Activated naive CD4-positive, alpha-beta T cell treated with anti-CD3 and anti-CD28 coated beads for 36 hours (primary cell): ENCODE measurements around the gene GZF1. TPM values are rescaled to one million over a fixed set of nuclear protein-coding genes. Genes with fewer than 3 reads are reported as not detected.

Source experiments
- CTCF ChIA-PET: fragments of 350-600 bp; sonication (Branson Sonifier 250); formaldehyde crosslinking; loops from one replicate; lab custom pipeline; 2021; ENCODE audit warnings: antibody characterized with exemption; lab: Charles Lee
- DNase-seq: peaks from one replicate; pipeline ENCODE4 v3.0.0-alpha.2; 2020
- H3K27ac Mint-ChIP-seq: one replicate; pipeline ENCODE4 v1.8.0; 2021; ENCODE audit warnings: mild to moderate bottlenecking, mixed read lengths
- H3K27me3 Mint-ChIP-seq: one replicate; pipeline ENCODE4 v1.8.0; 2021; ENCODE audit warnings: low read depth, mixed read lengths
- H3K36me3 Mint-ChIP-seq: one replicate; pipeline ENCODE4 v1.8.0; 2021; ENCODE audit warnings: low read depth, mixed read lengths
- H3K4me1 Mint-ChIP-seq: one replicate; pipeline ENCODE4 v1.8.0; 2021; ENCODE audit warnings: low read depth, mixed read lengths
- H3K4me3 Mint-ChIP-seq: one replicate; pipeline ENCODE4 v1.8.0; 2021; ENCODE audit warnings: mild to moderate bottlenecking, moderate library complexity, mixed read lengths
- H3K9me3 Mint-ChIP-seq: one replicate; pipeline ENCODE4 v1.8.0; 2021; ENCODE audit warnings: mixed read lengths
- intact Hi-C: fragments of 100-400 bp; cut with micrococcal nuclease; formaldehyde crosslinking; loops from one replicate; pipeline ENCODE4 v1.15.1; 2023
- total RNA-seq, 2 experiments: library from RNA; stranded (reverse); gene quantifications; one replicate each; pipeline ENCODE4 v1.2.3, GENCODE V29; 2021

GZF1 gene
- total RNA-seq, 2 experiments from 2014 or later = 2.9 to 3.3 TPM

GRCh38 chr20:23362392-23363256, 642 bp downstream of the GZF1 start:
- CTCF ChIA-PET = no interaction called here
- H3K4me1 Mint-ChIP-seq = peaks cover 49% of the 10 kb centered on the region

GRCh38 chr20:23363257-23363649, 1.3 kb downstream of the GZF1 start:
- intact Hi-C loops = loop anchor here (5.0 to 10.0 kb wide), 3 partner anchors 664 to 1872 kb away; partner anchors contain the start of gene ACSS1
- Mint-ChIP-seq H3K4me3 (peak overlapping the region; percentile 89), H3K27ac (no peak overlapping the region), H3K36me3 (peaks cover 19% of the 10 kb centered on the region), H3K4me1 (peaks cover 55% of the 10 kb centered on the region), H3K27me3 (no peaks in the 10 kb centered on the region), H3K9me3 (no peaks in the 10 kb centered on the region)
- no peak for DNase-seq
- CTCF ChIA-PET = no interaction called here

More at GRCh38 chr20:23362392-23363256, 642 bp downstream of the GZF1 start:
- DNase-seq = peak; percentile 34
- Mint-ChIP-seq H3K4me3 (peak overlapping the region; percentile 89), H3K9me3 (no peaks in the 10 kb centered on the region), H3K27ac (peak overlapping the region; percentile 80), H3K27me3 (no peaks in the 10 kb centered on the region), H3K36me3 (peaks cover 17% of the 10 kb centered on the region)
- intact Hi-C loops = loop anchor here (1.0 to 10.0 kb wide), 5 partner anchors 12 to 1872 kb away; partner anchors contain the start of genes ACSS1, NAPB and NXT1

GRCh38 chr20:23365390-23366165, 3.6 kb downstream of the GZF1 start:
- H3K27ac Mint-ChIP-seq = no peak overlapping the region
- intact Hi-C loops = loop anchor here (1.0 to 10.0 kb wide), 4 partner anchors 34 to 1869 kb away; partner anchors contain the start of gene ACSS1
- peaks cover 29% of the 10 kb centered on the region for H3K36me3 Mint-ChIP-seq
- H3K4me1 Mint-ChIP-seq = peaks cover 51% of the 10 kb centered on the region
- CTCF ChIA-PET = no interaction called here
- no peak for DNase-seq
- H3K9me3 Mint-ChIP-seq = no peaks in the 10 kb centered on the region
- H3K27me3 Mint-ChIP-seq = no peaks in the 10 kb centered on the region
- no peak overlapping the region for H3K4me3 Mint-ChIP-seq

- Mint-ChIP-seq H3K36me3 (peaks cover 29% of the 10 kb centered on the region), H3K4me3 (peak overlapping the region; percentile 34), H3K27me3 (no peaks in the 10 kb centered on the region), H3K9me3 (no peaks in the 10 kb centered on the region), H3K27ac (peak overlapping the region; percentile 56), H3K4me1 (peaks cover 48% of the 10 kb centered on the region)
- CTCF ChIA-PET = interaction anchor here (0.6 to 1.1 kb wide), 3 partner anchors 16 to 238 kb away, joined by 3 to 6 read pairs (median 4); partner anchors contain the start of gene NXT1
- intact Hi-C loops = loop anchor here (1.0 to 10.0 kb wide), 4 partner anchors 33 to 1868 kb away; partner anchors contain the start of gene ACSS1
- DNase-seq = no peak
These were observed 4.4 kb downstream of the GZF1 start for GRCh38 chr20:23366384-23366783.

- Mint-ChIP-seq H3K36me3 (peaks cover 29% of the 10 kb centered on the region), H3K4me1 (peaks cover 48% of the 10 kb centered on the region), H3K27ac (no peak overlapping the region), H3K9me3 (no peaks in the 10 kb centered on the region), H3K4me3 (no peak overlapping the region), H3K27me3 (no peaks in the 10 kb centered on the region)
- CTCF ChIA-PET = no interaction called here
- intact Hi-C loops = loop anchor here (1.0 to 10.0 kb wide), 5 partner anchors 17 to 1867 kb away; partner anchors contain the start of genes ACSS1, NAPB and NXT1
- DNase-seq = no peak
These were observed 5.8 kb downstream of the GZF1 start for GRCh38 chr20:23367770-23368169.

GRCh38 chr20:23368316-23369071, 6.5 kb downstream of the GZF1 start:
- Mint-ChIP-seq H3K9me3 (no peaks in the 10 kb centered on the region), H3K36me3 (peaks cover 25% of the 10 kb centered on the region), H3K27ac (no peak overlapping the region), H3K4me3 (no peak overlapping the region), H3K4me1 (peaks cover 41% of the 10 kb centered on the region), H3K27me3 (no peaks in the 10 kb centered on the region)
- intact Hi-C loops = loop anchor here (2.0 to 10.0 kb wide), 3 partner anchors 48 to 1866 kb away; partner anchors contain the start of gene ACSS1
- CTCF ChIA-PET = no interaction called here
- no peak for DNase-seq

GRCh38 chr20:23369072-23369823, 7.3 kb downstream of the GZF1 start:
- intact Hi-C loops = loop anchor here (2.0 to 10.0 kb wide), 3 partner anchors 48 to 1866 kb away; partner anchors contain the start of gene ACSS1
- DNase-seq = no peak
- H3K4me3 Mint-ChIP-seq = no peak overlapping the region
- H3K36me3 Mint-ChIP-seq = peaks cover 28% of the 10 kb centered on the region
- peaks cover 35% of the 10 kb centered on the region for H3K4me1 Mint-ChIP-seq
- CTCF ChIA-PET = no interaction called here
- no peaks in the 10 kb centered on the region for H3K9me3 Mint-ChIP-seq
- H3K27ac Mint-ChIP-seq = no peak overlapping the region
- H3K27me3 Mint-ChIP-seq = no peaks in the 10 kb centered on the region

GRCh38 chr20:23370274-23370673, 8.3 kb downstream of the GZF1 start:
- peaks cover 25% of the 10 kb centered on the region for H3K4me1 Mint-ChIP-seq

GRCh38 chr20:23370873-23371272, 8.9 kb downstream of the GZF1 start:
- Mint-ChIP-seq H3K27ac (no peak overlapping the region), H3K4me3 (no peak overlapping the region), H3K27me3 (no peaks in the 10 kb centered on the region), H3K9me3 (no peaks in the 10 kb centered on the region), H3K4me1 (peaks cover 28% of the 10 kb centered on the region), H3K36me3 (peaks cover 28% of the 10 kb centered on the region)
- no peak for DNase-seq
- CTCF ChIA-PET = no interaction called here
- intact Hi-C loops = no loop called here

More at GRCh38 chr20:23370274-23370673, 8.3 kb downstream of the GZF1 start:
- H3K27me3 Mint-ChIP-seq = no peaks in the 10 kb centered on the region
- H3K9me3 Mint-ChIP-seq = no peaks in the 10 kb centered on the region
- peaks cover 23% of the 10 kb centered on the region for H3K36me3 Mint-ChIP-seq
- no peak overlapping the region for H3K27ac Mint-ChIP-seq
- intact Hi-C loops = no loop called here
- CTCF ChIA-PET = no interaction called here
- H3K4me3 Mint-ChIP-seq = no peak overlapping the region
- DNase-seq = no peak

GRCh38 chr20:23371496-23371895, 9.5 kb downstream of the GZF1 start:
- H3K4me1 Mint-ChIP-seq = peaks cover 23% of the 10 kb centered on the region
- intact Hi-C loops = no loop called here
- CTCF ChIA-PET = no interaction called here
- no peaks in the 10 kb centered on the region for H3K27me3 Mint-ChIP-seq
- no peak overlapping the region for H3K4me3 Mint-ChIP-seq
- no peaks in the 10 kb centered on the region for H3K9me3 Mint-ChIP-seq
- no peak overlapping the region for H3K27ac Mint-ChIP-seq
- peaks cover 31% of the 10 kb centered on the region for H3K36me3 Mint-ChIP-seq
- no peak for DNase-seq

- Mint-ChIP-seq H3K4me3 (no peak overlapping the region), H3K27ac (no peak overlapping the region), H3K27me3 (no peaks in the 10 kb centered on the region), H3K36me3 (peaks cover 36% of the 10 kb centered on the region), H3K9me3 (no peaks in the 10 kb centered on the region), H3K4me1 (peaks cover 5% of the 10 kb centered on the region)
- CTCF ChIA-PET = interaction anchor here (0.6 kb wide), 1 partner anchor 10 kb away, joined by 3 read pairs; no protein-coding TSS in a partner anchor
- intact Hi-C loops = no loop called here
- DNase-seq = no peak
These were observed 12.5 kb downstream of the GZF1 start for GRCh38 chr20:23374441-23374840.
